Chondrocyte (in vitro differentiated cells): ENCODE data around the gene SCNN1A. TPM values are rescaled to one million over a fixed set of nuclear protein-coding genes. Genes with fewer than 3 reads are reported as not detected.

Source experiments
- DNase-seq: peaks from one replicate; pipeline ENCODE4 v3.0.0; 2021; ENCODE audit warnings: mixed read lengths, low spot score
- H3K27ac Mint-ChIP-seq: one replicate; pipeline ENCODE4 v1.8.0; 2021; ENCODE audit warnings: mild to moderate bottlenecking, moderate library complexity, mixed read lengths; ENCODE audit not compliant: unreplicated experiment
- H3K27me3 Mint-ChIP-seq: 2 replicates; pipeline ENCODE4 v1.8.0; 2021; ENCODE audit warnings: low read depth, mixed read lengths
- H3K36me3 Mint-ChIP-seq: 2 replicates; pipeline ENCODE4 v1.8.0; 2021; ENCODE audit warnings: low read depth, mixed read lengths
- H3K4me1 Mint-ChIP-seq: 2 replicates; pipeline ENCODE4 v1.8.0; 2021; ENCODE audit warnings: low read depth, mild to moderate bottlenecking, mixed read lengths
- H3K4me3 Mint-ChIP-seq: one replicate; pipeline ENCODE4 v1.8.0; 2021; ENCODE audit warnings: mild to moderate bottlenecking, moderate library complexity, mixed read lengths; ENCODE audit not compliant: unreplicated experiment
- H3K9me3 Mint-ChIP-seq: 2 replicates; pipeline ENCODE4 v1.8.0; 2021; ENCODE audit warnings: low read depth, mixed read lengths
- CTCF ChIP-seq: fragments of 200-600 bp; sonication (generic); IDR thresholded peaks from 2 replicates; pipeline ENCODE4 v1.5.0; 2021; ENCODE audit warnings: antibody characterized with exemption, mild to moderate bottlenecking, moderate library complexity
- total RNA-seq: library from RNA; stranded (reverse); gene quantifications from 3 replicates; pipeline ENCODE4 v1.2.1, GENCODE V29; 2021

Gene SCNN1A
- total RNA-seq, 1 donor from 2014 or later = 0.87 TPM

- DNase-seq = no peak
- H3K27ac Mint-ChIP-seq = peak overlapping the region; percentile 97
- peaks cover 44% of the 10 kb centered on the region for H3K4me1 Mint-ChIP-seq
- TF ChIP-seq CTCF = no peak
- H3K9me3 Mint-ChIP-seq = no peaks in the 10 kb centered on the region
- H3K4me3 Mint-ChIP-seq = peak overlapping the region; percentile 51
- H3K27me3 Mint-ChIP-seq = no peaks in the 10 kb centered on the region
- peaks cover 8% of the 10 kb centered on the region for H3K36me3 Mint-ChIP-seq
Observed at GRCh38 chr12:6323995-6324711, 51.2 kb downstream of the SCNN1A start.

GRCh38 chr12:6323340-6323994 is 51.9 kb downstream of the SCNN1A start:
- Mint-ChIP-seq H3K9me3 (no peaks in the 10 kb centered on the region), H3K4me1 (peaks cover 44% of the 10 kb centered on the region), H3K27ac (peak overlapping the region; percentile 97), H3K4me3 (peak overlapping the region; percentile 44), H3K27me3 (no peaks in the 10 kb centered on the region), H3K36me3 (peaks cover 6% of the 10 kb centered on the region)
- peak; percentile 82 for TF ChIP-seq CTCF
- no peak for DNase-seq

- H3K4me3 Mint-ChIP-seq = no peak overlapping the region
- H3K4me1 Mint-ChIP-seq = peaks cover 44% of the 10 kb centered on the region
- no peaks in the 10 kb centered on the region for H3K27me3 Mint-ChIP-seq
- H3K9me3 Mint-ChIP-seq = no peaks in the 10 kb centered on the region
- no peak for TF ChIP-seq CTCF
- no peak for DNase-seq
- H3K27ac Mint-ChIP-seq = peak overlapping the region; percentile 97
- H3K36me3 Mint-ChIP-seq = peaks cover 2% of the 10 kb centered on the region
Observed at GRCh38 chr12:6322969-6323339, 52.4 kb downstream of the SCNN1A start.

GRCh38 chr12:6322352-6322751 is 53.0 kb downstream of the SCNN1A start:
- peaks cover 2% of the 10 kb centered on the region for H3K36me3 Mint-ChIP-seq
- TF ChIP-seq CTCF = no peak
- no peak overlapping the region for H3K4me3 Mint-ChIP-seq
- no peak overlapping the region for H3K27ac Mint-ChIP-seq
- DNase-seq = no peak
- no peaks in the 10 kb centered on the region for H3K9me3 Mint-ChIP-seq
- no peaks in the 10 kb centered on the region for H3K27me3 Mint-ChIP-seq
- H3K4me1 Mint-ChIP-seq = peaks cover 44% of the 10 kb centered on the region

- Mint-ChIP-seq H3K36me3 (peaks cover 2% of the 10 kb centered on the region), H3K9me3 (no peaks in the 10 kb centered on the region), H3K27me3 (no peaks in the 10 kb centered on the region), H3K27ac (no peak overlapping the region), H3K4me1 (peaks cover 43% of the 10 kb centered on the region), H3K4me3 (no peak overlapping the region)
- DNase-seq = no peak
- no peak for TF ChIP-seq CTCF
Observed at GRCh38 chr12:6321905-6322304, 53.5 kb downstream of the SCNN1A start.
